Peyer's patch (tissue), 4 donors: Measurements from ENCODE around the gene HSD17B7. TPM values are rescaled to one million over a fixed set of nuclear protein-coding genes. Genes with fewer than 3 reads are reported as not detected.

Experiments
- DNase-seq, 3 donors: peaks; one replicate each; pipeline ENCODE4 v3.0.0-alpha.2; 2017 to 2019
- H3K27ac ChIP-seq, 4 donors: fragments of 200-600 bp; sonication (generic); one replicate each; pipeline ENCODE4 v1.5.1; 2016 to 2019
- H3K27me3 ChIP-seq, 2 donors: fragments of 200-600 bp; sonication (generic); one replicate each; pipeline ENCODE4 v1.5.1; 2019
- H3K36me3 ChIP-seq, 3 donors: fragments of 200-600 bp; sonication (generic); one replicate each; pipeline ENCODE4 v1.5.1; 2016 to 2019
- H3K4me1 ChIP-seq, 4 donors: fragments of 200-600 bp; sonication (generic); one replicate each; pipeline ENCODE4 v1.5.1; 2016 to 2019
- H3K4me3 ChIP-seq, 4 donors: fragments of 200-600 bp; sonication (generic); 1 replicate in 3 of 4; 2 replicates in 1 of 4; pipeline ENCODE4 v1.5.1; 2016 to 2019; ENCODE audit warnings: mild to moderate bottlenecking in 1 of 4
- H3K9me3 ChIP-seq, 4 donors: fragments of 200-600 bp; sonication (generic); one replicate each; pipeline ENCODE4 v1.5.1; 2016 to 2019; ENCODE audit warnings: mild to moderate bottlenecking in 1 of 4
- CTCF ChIP-seq, 6 experiments: fragments of 450-650 bp in 4 of 6; fragments of 200-600 bp in 2 of 6; sonication (generic) in 1 of 6; IDR thresholded peaks; one replicate each; pipeline ENCODE4 v1.5.1; 2017 to 2019; ENCODE audit warnings: antibody characterized with exemption in 6 of 6, mild to moderate bottlenecking in 3 of 6, moderate library complexity in 1 of 6
- POLR2A ChIP-seq, 2 donors: fragments of 450-650 bp; IDR thresholded peaks; one replicate each; pipeline ENCODE4 v1.5.1; 2017; ENCODE audit warnings: antibody characterized with exemption in 2 of 2, mild to moderate bottlenecking in 2 of 2, moderate library complexity in 2 of 2
- total RNA-seq, 4 donors: library from RNA; depleted of rRNA; stranded (reverse); fragments of >200 nt; gene quantifications; one replicate each; pipeline ENCODE4 v1.1.0, GENCODE V29; 2016

Gene HSD17B7
- total RNA-seq, 4 donors from 2014 or later = 24.0 to 56.9 (median 36.0) TPM

GRCh38 chr1:162823771-162824525 is 33.4 kb downstream of the HSD17B7 start:
- no peak overlapping the region for H3K4me3 ChIP-seq
- no peaks in the 10 kb centered on the region for H3K9me3 ChIP-seq
- no peak for DNase-seq
- peaks cover 0 to 8% (median 2%) of the 10 kb centered on the region in 4 donors for H3K4me1 ChIP-seq
- TF ChIP-seq POLR2A (IDR thresholded peaks at IDR 0.05) = no peak
- no peak for TF ChIP-seq CTCF (IDR thresholded peaks at IDR 0.05)
- no peaks in the 10 kb centered on the region for H3K27me3 ChIP-seq
- H3K36me3 ChIP-seq = no peaks in the 10 kb centered on the region
- no peak overlapping the region for H3K27ac ChIP-seq

GRCh38 chr1:162829268-162829667 is 38.8 kb downstream of the HSD17B7 start:
- DNase-seq = no peak
- H3K27me3 ChIP-seq = no peaks in the 10 kb centered on the region
- H3K4me1 ChIP-seq = no peaks in the 10 kb centered on the region
- no peaks in the 10 kb centered on the region for H3K36me3 ChIP-seq
- H3K4me3 ChIP-seq = no peak overlapping the region
- H3K27ac ChIP-seq = no peak overlapping the region
- no peaks in the 10 kb centered on the region for H3K9me3 ChIP-seq
- TF ChIP-seq CTCF (IDR thresholded peaks at IDR 0.05) (no peak), POLR2A (IDR thresholded peaks at IDR 0.05) (no peak)

- H3K4me3 ChIP-seq = no peak overlapping the region
- no peaks in the 10 kb centered on the region for H3K9me3 ChIP-seq
- no peaks in the 10 kb centered on the region for H3K4me1 ChIP-seq
- no peak for DNase-seq
- no peaks in the 10 kb centered on the region for H3K36me3 ChIP-seq
- TF ChIP-seq POLR2A (IDR thresholded peaks at IDR 0.05) = no peak
- no peak for TF ChIP-seq CTCF (IDR thresholded peaks at IDR 0.05)
- no peaks in the 10 kb centered on the region for H3K27me3 ChIP-seq
- no peak overlapping the region for H3K27ac ChIP-seq
Measured at GRCh38 chr1:162832470-162832869, 42.0 kb downstream of the HSD17B7 start.

GRCh38 chr1:162835157-162835899 is 44.8 kb downstream of the HSD17B7 start:
- no peak for DNase-seq
- H3K36me3 ChIP-seq = no peaks in the 10 kb centered on the region
- peaks cover 0 to 7% (median 0%) of the 10 kb centered on the region in 4 donors for H3K9me3 ChIP-seq
- H3K4me3 ChIP-seq = no peak overlapping the region
- no peaks in the 10 kb centered on the region for H3K4me1 ChIP-seq
- no peak overlapping the region for H3K27ac ChIP-seq
- no peak for TF ChIP-seq CTCF (IDR thresholded peaks at IDR 0.05)
- TF ChIP-seq POLR2A (IDR thresholded peaks at IDR 0.05) = no peak
- no peaks in the 10 kb centered on the region for H3K27me3 ChIP-seq

- no peaks in the 10 kb centered on the region for H3K27me3 ChIP-seq
- H3K4me1 ChIP-seq = no peaks in the 10 kb centered on the region
- no peak overlapping the region for H3K4me3 ChIP-seq
- TF ChIP-seq POLR2A (IDR thresholded peaks at IDR 0.05) (no peak), CTCF (IDR thresholded peaks at IDR 0.05) (no peak)
- H3K9me3 ChIP-seq = peaks cover 0 to 7% (median 0%) of the 10 kb centered on the region in 4 donors
- no peaks in the 10 kb centered on the region for H3K36me3 ChIP-seq
- H3K27ac ChIP-seq = no peak overlapping the region
- no peak for DNase-seq
Measured at GRCh38 chr1:162838863-162839262, 48.4 kb downstream of the HSD17B7 start.
